Prostate gland (tissue), 2 donors: ENCODE results near the gene PLA2G4F. TPM values are rescaled to one million over a fixed set of nuclear protein-coding genes. Genes with fewer than 3 reads are reported as not detected.
A peak's percentile ranks its signal among the peaks of the same experiment; 100 is the strongest.

Source experiments
- DNase-seq: peaks from one replicate; pipeline ENCODE4 v3.0.0-alpha.2; 2019; ENCODE audit warnings: low spot score
- H3K27ac ChIP-seq, 2 donors: fragments of 200-600 bp; sonication (generic); 2 replicates each; pipeline ENCODE4 v1.5.1; 2017 to 2019
- H3K27me3 ChIP-seq: fragments of 200-600 bp; sonication (generic); replicated peaks from 2 replicates; pipeline ENCODE4 v1.5.1; 2019; ENCODE audit not compliant: insufficient read depth
- H3K36me3 ChIP-seq, 2 donors: fragments of 200-600 bp; sonication (generic); 1 replicate in 1 of 2; 2 replicates in 1 of 2; pipeline versions ENCODE4 v1.5.1 to v1.8.1; 2017 to 2019
- H3K4me1 ChIP-seq: fragments of 200-600 bp; sonication (generic); replicated peaks from 2 replicates; pipeline ENCODE4 v1.5.1; 2019
- H3K4me3 ChIP-seq, 2 donors: fragments of 200-600 bp; sonication (generic); 2 replicates each; pipeline ENCODE4 v1.5.1; 2017 to 2019
- H3K9me3 ChIP-seq: fragments of 200-600 bp; sonication (generic); 2 replicates; pipeline ENCODE4 v1.5.1; 2017
- POLR2A ChIP-seq: fragments of 450-650 bp; IDR thresholded peaks from one replicate; pipeline ENCODE4 v1.6.1; 2016; ENCODE audit warnings: antibody characterized with exemption, mild to moderate bottlenecking
- POLR2AphosphoS5 ChIP-seq: sonication (generic); formaldehyde crosslinking; IDR thresholded peaks from one replicate; pipeline ENCODE4 v1.6.1; 2017; ENCODE audit warnings: antibody characterized with exemption
- WGBS: methylation state at CpG from one replicate; pipeline ENCODE4 v1.1.5; 2018; 5-methylcytosine and 5-hydroxymethylcytosine counted together
- intact Hi-C: fragments of 100-400 bp; cut with DNase I; formaldehyde crosslinking; loops from one replicate; pipeline ENCODE4 v1.14.2; 2022
- microRNA counts, 2 donors: library from miRNA; unstranded; fragments of <30 nt; microRNA quantifications; one replicate each; lab custom pipeline; 2016 to 2017
- microRNA-seq: library from miRNA; unstranded; fragments of <30 nt; microRNA quantifications from one replicate; pipeline ENCODE4, GENCODE V29; 2016
- small RNA-seq, 2 donors: library from RNA; depleted of rRNA; stranded (forward); fragments of <200 nt; gene quantifications; one replicate each; pipeline ENCODE3, GENCODE V24; 2016
- total RNA-seq, 2 donors: library from RNA; depleted of rRNA; stranded (reverse); fragments of >200 nt; gene quantifications; one replicate each; pipeline ENCODE4 v1.1.0, GENCODE V29; 2016
- TF ChIP-seq, protein P1 (sequence below), 4 experiments: fragments of 200-600 bp in 2 of 4; fragments of 450-650 bp in 2 of 4; sonication (generic) in 2 of 4; IDR thresholded peaks; 1 replicate in 3 of 4; 2 replicates in 1 of 4; pipeline ENCODE4 v1.5.1; 2016 to 2019; ENCODE audit warnings: antibody characterized with exemption in 4 of 4, mild to moderate bottlenecking in 2 of 4, moderate library complexity in 2 of 4

PLA2G4F gene
- total RNA-seq, 2 donors from 2014 or later: 16.0 to 36.9 TPM

DNA sequence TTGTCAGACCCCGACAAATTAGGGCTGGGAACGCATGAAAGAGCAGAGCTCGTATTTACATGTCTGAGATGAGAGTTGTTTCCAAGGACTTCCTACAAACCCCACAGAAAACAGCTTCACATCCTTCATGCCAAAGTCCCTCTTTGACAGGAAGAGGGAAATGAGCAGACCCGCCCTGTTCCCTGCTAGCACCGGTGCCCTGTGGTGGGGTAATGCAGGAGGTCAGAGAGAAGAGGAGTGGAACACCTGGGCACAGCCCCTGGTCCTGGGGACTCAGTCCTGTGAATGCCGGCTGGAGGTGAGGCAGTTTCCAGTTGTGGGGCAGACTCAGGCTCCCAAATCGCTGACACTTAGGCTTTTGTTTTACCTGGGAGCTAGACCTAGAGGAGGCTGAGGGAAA, 66.1 kb downstream of the PLA2G4F start:
- intact Hi-C loops: no loop called here
- no peak for DNase-seq
- Histone ChIP-seq H3K27me3 (no peaks in the 10 kb centered on the region), H3K9me3 (no peaks in the 10 kb centered on the region), H3K4me3 (no peak overlapping the region), H3K27ac (no peak overlapping the region), H3K4me1 (no peaks in the 10 kb centered on the region), H3K36me3 (no peaks in the 10 kb centered on the region)
- 58% methylated on average over 7 of the region's 7 CpGs for WGBS
- TF ChIP-seq POLR2AphosphoS5: no peak
- TF ChIP-seq, protein P1, sequence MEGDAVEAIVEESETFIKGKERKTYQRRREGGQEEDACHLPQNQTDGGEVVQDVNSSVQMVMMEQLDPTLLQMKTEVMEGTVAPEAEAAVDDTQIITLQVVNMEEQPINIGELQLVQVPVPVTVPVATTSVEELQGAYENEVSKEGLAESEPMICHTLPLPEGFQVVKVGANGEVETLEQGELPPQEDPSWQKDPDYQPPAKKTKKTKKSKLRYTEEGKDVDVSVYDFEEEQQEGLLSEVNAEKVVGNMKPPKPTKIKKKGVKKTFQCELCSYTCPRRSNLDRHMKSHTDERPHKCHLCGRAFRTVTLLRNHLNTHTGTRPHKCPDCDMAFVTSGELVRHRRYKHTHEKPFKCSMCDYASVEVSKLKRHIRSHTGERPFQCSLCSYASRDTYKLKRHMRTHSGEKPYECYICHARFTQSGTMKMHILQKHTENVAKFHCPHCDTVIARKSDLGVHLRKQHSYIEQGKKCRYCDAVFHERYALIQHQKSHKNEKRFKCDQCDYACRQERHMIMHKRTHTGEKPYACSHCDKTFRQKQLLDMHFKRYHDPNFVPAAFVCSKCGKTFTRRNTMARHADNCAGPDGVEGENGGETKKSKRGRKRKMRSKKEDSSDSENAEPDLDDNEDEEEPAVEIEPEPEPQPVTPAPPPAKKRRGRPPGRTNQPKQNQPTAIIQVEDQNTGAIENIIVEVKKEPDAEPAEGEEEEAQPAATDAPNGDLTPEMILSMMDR (IDR thresholded peaks at IDR 0.05): no peak
- no peak for TF ChIP-seq POLR2A

DNA sequence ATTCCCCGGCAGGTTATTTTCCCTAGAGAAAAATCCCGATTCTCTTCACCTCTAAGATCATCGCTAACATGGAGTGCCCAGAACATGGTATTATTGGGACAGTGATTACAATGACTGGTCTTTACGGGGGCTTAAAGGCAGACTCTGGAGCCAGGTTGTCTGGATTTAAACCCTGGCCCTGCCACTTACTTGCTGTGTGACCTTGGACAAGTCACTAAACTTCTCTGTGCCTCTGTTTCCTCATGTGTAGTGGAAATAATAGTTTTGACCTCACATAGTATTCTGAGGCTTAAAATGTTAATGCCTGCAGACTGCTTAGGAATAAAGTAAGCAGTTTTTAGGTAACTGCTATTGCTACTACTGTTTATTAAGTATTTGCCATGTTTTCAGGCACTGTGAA, 66.5 kb downstream of the PLA2G4F start:
- DNase-seq: no peak
- Histone ChIP-seq H3K27me3 (no peaks in the 10 kb centered on the region), H3K36me3 (no peaks in the 10 kb centered on the region), H3K9me3 (no peaks in the 10 kb centered on the region), H3K4me3 (no peak overlapping the region), H3K27ac (no peak overlapping the region), H3K4me1 (no peaks in the 10 kb centered on the region)
- no peak for TF ChIP-seq POLR2A
- TF ChIP-seq POLR2AphosphoS5: no peak
- TF ChIP-seq, protein P1 (IDR thresholded peaks at IDR 0.05): no peak
- 96% methylated on average over 4 of the region's 4 CpGs for WGBS
- intact Hi-C loops: no loop called here

MicroRNAs encoded within 50 kb of the gene (microRNA counts, 767-probe panel; counts per million panel counts)
- 2,112 to 2,588 counts per million in 2 donors for microRNA hsa-miR-627 (lab: Ali Mortazavi, UCI)

Small RNA genes within 50 kb of the gene (microRNA-seq; reads per million reads assigned to microRNA genes)
- 1.8 reads per million, percentile 26 among the genes with 10 or more reads in this experiment for gene MIR627

Small RNA genes within 50 kb of the gene (small RNA-seq; reads per million reads assigned to genes)
- 0.09 to 0.30 reads per million in 2 donors for gene MIR627

Other genes starting within 250 kb of the PLA2G4F start
- gene EHD4, start 184.1 kb downstream of the PLA2G4F start, total RNA-seq: 10 to 100 TPM; 18.4 to 22.6 TPM
- gene PLA2G4E, start 135.6 kb downstream of the PLA2G4F start, total RNA-seq: under 1 TPM; 0.17 to 0.18 TPM
- gene PLA2G4D, start 62.1 kb downstream of the PLA2G4F start, total RNA-seq: 1 to 10 TPM; 1.5 to 2.1 TPM
- gene VPS39, start 51.7 kb upstream of the PLA2G4F start, total RNA-seq: 100 to 1,000 TPM in 1 of 2 donors, 10 to 100 TPM in 1; 76.2 to 111 TPM
- 10 to 100 TPM; 10.2 to 38.7 TPM for gene GANC, start 116.6 kb upstream of the PLA2G4F start, total RNA-seq
- gene TMEM87A, start 116.8 kb upstream of the PLA2G4F start, total RNA-seq: 100 to 1,000 TPM in 1 of 2 donors, 10 to 100 TPM in 1; 88.6 to 130 TPM
- gene CAPN3, start 202.9 kb upstream of the PLA2G4F start, total RNA-seq: 10 to 100 TPM in 1 of 2 donors, 1 to 10 TPM in 1; 5.3 to 15.1 TPM